Hepatocyte (in vitro differentiated cells): Measurements from ENCODE around the gene S100A14. TPM values are rescaled to one million over a fixed set of nuclear protein-coding genes. Genes with fewer than 3 reads are reported as not detected.

Experiments used
- DNase-seq: peaks from one replicate; pipeline ENCODE4 v3.0.0-alpha.2; 2016; ENCODE audit warnings: low spot score
- H2AFZ ChIP-seq: fragments of 200-600 bp; sonication (generic); 2 replicates; pipeline ENCODE4 v1.6.0; 2016; ENCODE audit warnings: antibody characterized with exemption, mild to moderate bottlenecking
- H3K27ac ChIP-seq: fragments of 200-600 bp; sonication (generic); 2 replicates; pipeline ENCODE4 v1.5.1; 2016; ENCODE audit warnings: mild to moderate bottlenecking
- H3K27me3 ChIP-seq: fragments of 200-600 bp; sonication (generic); 2 replicates; pipeline ENCODE4 v1.6.1; 2016
- H3K36me3 ChIP-seq: fragments of 200-600 bp; sonication (generic); replicated peaks from 2 replicates; pipeline ENCODE4 v1.5.1; 2016; ENCODE audit warnings: low read depth; ENCODE audit not compliant: insufficient read depth
- H3K4me1 ChIP-seq: fragments of 200-600 bp; sonication (generic); 2 replicates; pipeline ENCODE4 v1.5.1; 2016; ENCODE audit warnings: mild to moderate bottlenecking, moderate library complexity; ENCODE audit not compliant: insufficient read depth
- H3K4me2 ChIP-seq: fragments of 200-600 bp; sonication (generic); 2 replicates; pipeline ENCODE4 v1.6.0; 2016
- H3K4me3 ChIP-seq: fragments of 200-600 bp; sonication (generic); 2 replicates; pipeline ENCODE4 v1.5.1; 2016; ENCODE audit warnings: mild to moderate bottlenecking
- H3K79me2 ChIP-seq: fragments of 200-600 bp; sonication (generic); 2 replicates; pipeline ENCODE4 v1.6.0; 2017; ENCODE audit warnings: mild to moderate bottlenecking
- H3K9me2 ChIP-seq: fragments of 200-600 bp; sonication (generic); replicated peaks from 2 replicates; pipeline ENCODE4 v1.6.0; 2017; ENCODE audit warnings: mild to moderate bottlenecking; ENCODE audit not compliant: insufficient read depth
- H3K9me3 ChIP-seq: fragments of 200-600 bp; sonication (generic); 2 replicates; pipeline ENCODE4 v1.5.1; 2016; ENCODE audit warnings: low read depth, mild to moderate bottlenecking
- H4K20me1 ChIP-seq: fragments of 200-600 bp; sonication (generic); 2 replicates; pipeline ENCODE4 v1.6.0; 2016; ENCODE audit warnings: mild to moderate bottlenecking; ENCODE audit not compliant: insufficient read depth, poor library complexity, severe bottlenecking
- CTCF ChIP-seq: fragments of 200-600 bp; sonication (generic); IDR thresholded peaks from 2 replicates; pipeline ENCODE4 v1.5.1; 2016; ENCODE audit warnings: antibody characterized with exemption, mild to moderate bottlenecking; ENCODE audit not compliant: poor library complexity
- EZH2 ChIP-seq: fragments of 200-600 bp; sonication (generic); IDR thresholded peaks from 2 replicates; pipeline ENCODE4 v1.6.1; 2016; ENCODE audit warnings: antibody characterized with exemption, mild to moderate bottlenecking, borderline replicate concordance
- EZH2phosphoT487 ChIP-seq: fragments of 200-600 bp; sonication (generic); IDR thresholded peaks from one replicate; pipeline ENCODE4 v1.6.1; 2018; ENCODE audit warnings: antibody characterized with exemption, mild to moderate bottlenecking, low read depth, moderate library complexity; ENCODE audit not compliant: unreplicated experiment, severe bottlenecking
- WGBS: methylation state at CpG from one replicate; pipeline ENCODE4 v1.1.6; 2016; ENCODE audit warnings: low lambda C conversion rate; ENCODE audit errors: missing lambda C conversion rate; 5-methylcytosine and 5-hydroxymethylcytosine counted together
- polyA plus RNA-seq: library from polyadenylated mRNA; unstranded; fragments of >200 nt; fragmentation: Nextera tagmentation; extraction: Ambion mirVana; gene quantifications from 2 replicates; pipeline ENCODE4 v1.2.1, GENCODE V29; 2016
- total RNA-seq: library from RNA; depleted of rRNA; stranded (reverse); fragments of >200 nt; gene quantifications from 2 replicates; pipeline ENCODE4 v1.2.3, GENCODE V29; 2014

S100A14 gene
- total and polyA plus RNA-seq, 2 experiments from 2014 or later, result 94.9 to 112 TPM

- Histone ChIP-seq H3K4me3 (no peak overlapping the region), H3K27me3 (no peaks in the 10 kb centered on the region), H4K20me1 (no peaks in the 10 kb centered on the region), H3K79me2 (peaks cover 17% of the 10 kb centered on the region), H2AFZ (no peak overlapping the region), H3K9me3 (no peaks in the 10 kb centered on the region), H3K27ac (no peak overlapping the region), H3K4me2 (no peak overlapping the region), H3K36me3 (no peaks in the 10 kb centered on the region), H3K9me2 (no peaks in the 10 kb centered on the region), H3K4me1 (peaks cover 5% of the 10 kb centered on the region)
- WGBS, result 81% methylated on average over 9 of the region's 9 CpGs
- TF ChIP-seq EZH2 (no peak), EZH2phosphoT487 (no peak), CTCF (no peak)
- DNase-seq, result no peak
These were observed 45.1 kb upstream of the S100A14 start for GRCh38 chr1:153661111-153661708.

- H3K27ac ChIP-seq, result peak overlapping the region; percentile 89
- no peaks in the 10 kb centered on the region for H3K36me3 ChIP-seq
- peak overlapping the region; percentile 91 for H3K4me2 ChIP-seq
- H3K79me2 ChIP-seq, result peaks cover 17% of the 10 kb centered on the region
- WGBS, result 77% methylated on average over 9 of the region's 9 CpGs
- H4K20me1 ChIP-seq, result no peaks in the 10 kb centered on the region
- H3K9me2 ChIP-seq, result no peaks in the 10 kb centered on the region
- H3K4me1 ChIP-seq, result peaks cover 5% of the 10 kb centered on the region
- peak overlapping the region; percentile 85 for H3K4me3 ChIP-seq
- TF ChIP-seq CTCF (no peak), EZH2 (no peak), EZH2phosphoT487 (no peak)
- H3K27me3 ChIP-seq, result no peaks in the 10 kb centered on the region
- no peak overlapping the region for H2AFZ ChIP-seq
- H3K9me3 ChIP-seq, result no peaks in the 10 kb centered on the region
- no peak for DNase-seq
These were observed 43.5 kb upstream of the S100A14 start for GRCh38 chr1:153659656-153660055.

- peak overlapping the region; percentile 89 for H3K27ac ChIP-seq
- no peaks in the 10 kb centered on the region for H3K36me3 ChIP-seq
- H3K27me3 ChIP-seq, result no peaks in the 10 kb centered on the region
- WGBS, result 47% methylated on average over 8 of the region's 8 CpGs
- H4K20me1 ChIP-seq, result no peaks in the 10 kb centered on the region
- peaks cover 17% of the 10 kb centered on the region for H3K79me2 ChIP-seq
- H3K9me2 ChIP-seq, result no peaks in the 10 kb centered on the region
- H3K9me3 ChIP-seq, result no peaks in the 10 kb centered on the region
- peaks cover 5% of the 10 kb centered on the region for H3K4me1 ChIP-seq
- peak overlapping the region; percentile 82 for H2AFZ ChIP-seq
- no peak for DNase-seq
- peak overlapping the region; percentile 91 for H3K4me2 ChIP-seq
- TF ChIP-seq EZH2 (no peak), CTCF (no peak), EZH2phosphoT487 (no peak)
- peak overlapping the region; percentile 85 for H3K4me3 ChIP-seq
These were observed 43.0 kb upstream of the S100A14 start for GRCh38 chr1:153659175-153659534.
